ENCODE measurements around the gene GRIP1.

The GRIP1 gene

DNA sequence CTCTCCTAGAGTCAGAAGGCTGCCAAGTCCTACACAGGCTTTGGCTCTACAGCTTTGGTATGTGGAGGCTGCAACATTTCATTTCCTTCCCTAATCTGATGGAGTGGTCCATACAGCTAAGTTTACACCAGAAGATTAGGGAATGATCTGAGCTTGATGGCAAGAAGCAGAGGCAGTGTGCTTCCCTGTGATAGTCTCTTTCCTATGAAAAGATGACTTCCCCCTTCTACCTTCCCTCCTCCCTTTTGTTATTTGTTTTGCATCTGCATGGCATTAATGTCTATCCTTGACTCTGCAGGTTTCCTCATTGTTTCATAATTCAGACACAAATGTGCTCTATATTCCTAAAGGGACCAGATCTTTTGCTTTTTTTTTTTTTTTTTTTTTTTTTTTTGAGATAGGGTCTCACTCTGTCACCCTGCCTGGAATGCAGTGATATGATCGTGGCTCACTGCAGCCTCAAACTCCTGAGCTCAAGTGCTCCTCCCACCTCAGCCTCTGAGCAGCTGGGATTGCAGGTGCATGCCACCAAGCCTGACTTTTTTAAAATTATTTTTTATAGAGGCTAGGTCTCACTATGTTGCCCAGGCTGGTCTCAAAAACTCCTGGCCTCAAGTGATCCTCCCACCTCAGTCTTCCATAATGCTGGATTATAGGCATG lies 76.3 kb downstream of the GRIP1 start:
- in situ Hi-C loops (cut with HindIII; ENCODE audit: low sequenced_read_pairs), result no loop called here

DNA sequence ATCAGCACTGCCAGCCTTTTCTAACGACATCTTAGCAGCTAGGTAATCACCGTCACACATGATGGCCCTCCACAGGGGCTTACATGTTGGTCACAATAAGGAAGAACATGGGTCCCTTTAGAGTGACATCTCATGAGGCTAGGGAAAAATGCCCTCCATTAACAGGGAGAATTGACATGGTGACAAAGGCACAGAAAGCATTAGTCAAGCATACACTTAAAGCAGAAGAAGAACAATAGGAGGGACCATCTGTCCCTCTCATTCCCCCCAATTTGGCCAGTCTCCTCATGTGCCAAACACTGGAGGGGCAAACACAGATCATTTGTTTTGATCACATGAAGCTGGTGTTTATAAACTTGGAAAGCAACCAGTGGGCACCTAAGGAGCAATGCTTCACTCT lies 78.0 kb downstream of the GRIP1 start:
- in situ Hi-C loops (cut with HindIII; ENCODE audit: low sequenced_read_pairs), result no loop called here

DNA sequence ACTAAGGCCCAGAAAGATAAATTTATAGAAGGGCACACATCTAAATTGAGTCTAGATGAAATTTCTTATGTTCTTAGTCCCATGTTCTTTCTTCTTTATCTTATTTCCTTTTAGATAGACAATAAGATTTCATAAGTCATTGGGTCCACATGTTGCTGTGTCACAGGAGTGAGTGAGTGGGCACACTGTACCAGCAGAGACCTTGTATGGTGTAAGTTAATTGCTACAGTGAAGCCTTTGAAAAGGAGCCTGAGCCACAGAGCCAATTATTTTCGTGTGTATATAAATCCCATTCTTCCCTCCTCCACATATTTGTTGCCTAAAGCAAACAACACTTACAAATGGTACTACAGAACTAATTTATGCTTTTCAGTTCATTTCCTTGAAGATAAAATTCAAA lies 79.1 kb downstream of the GRIP1 start:
- in situ Hi-C loops (cut with HindIII; ENCODE audit: low sequenced_read_pairs), result no loop called here

DNA sequence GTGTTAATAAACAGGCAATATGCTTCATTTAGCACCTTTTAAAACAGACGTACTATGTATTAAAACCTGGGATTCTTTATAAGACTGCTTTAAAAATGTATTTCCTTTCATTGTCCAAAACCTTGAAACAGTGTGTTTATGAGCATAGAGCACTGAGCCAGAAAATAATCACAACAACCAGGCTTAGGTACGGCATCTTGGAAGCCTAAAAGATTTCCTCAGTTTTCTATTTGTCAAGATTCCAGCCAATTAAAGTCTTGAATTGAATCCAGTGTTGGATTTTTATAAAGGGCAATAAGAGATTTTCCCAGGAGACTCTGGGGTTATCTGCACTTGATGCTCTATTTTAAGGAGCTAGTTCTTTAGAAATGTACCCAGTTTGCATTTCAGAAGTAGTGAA lies 80.3 kb downstream of the GRIP1 start:
- in situ Hi-C loops (cut with HindIII; ENCODE audit: low sequenced_read_pairs), result no loop called here

DNA sequence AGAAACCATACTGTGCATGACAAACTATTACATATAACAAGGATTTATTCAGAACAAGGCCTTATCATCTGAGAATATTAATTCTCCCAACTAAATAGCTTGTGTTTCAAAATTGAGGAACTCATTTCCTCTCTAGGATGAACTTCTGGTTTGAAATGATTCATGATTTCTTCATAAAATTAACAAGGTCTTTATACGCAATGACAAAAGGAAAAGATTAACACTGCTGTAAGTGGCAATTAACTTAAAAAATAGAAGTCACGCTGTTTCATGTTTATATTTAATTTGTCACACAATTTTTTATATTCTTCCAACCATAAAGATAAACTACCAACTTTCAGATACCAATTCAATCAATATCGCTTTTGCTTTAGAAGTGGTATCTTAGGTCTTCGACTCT lies 80.8 kb downstream of the GRIP1 start:
- in situ Hi-C loops (cut with HindIII; ENCODE audit: low sequenced_read_pairs), result no loop called here

DNA sequence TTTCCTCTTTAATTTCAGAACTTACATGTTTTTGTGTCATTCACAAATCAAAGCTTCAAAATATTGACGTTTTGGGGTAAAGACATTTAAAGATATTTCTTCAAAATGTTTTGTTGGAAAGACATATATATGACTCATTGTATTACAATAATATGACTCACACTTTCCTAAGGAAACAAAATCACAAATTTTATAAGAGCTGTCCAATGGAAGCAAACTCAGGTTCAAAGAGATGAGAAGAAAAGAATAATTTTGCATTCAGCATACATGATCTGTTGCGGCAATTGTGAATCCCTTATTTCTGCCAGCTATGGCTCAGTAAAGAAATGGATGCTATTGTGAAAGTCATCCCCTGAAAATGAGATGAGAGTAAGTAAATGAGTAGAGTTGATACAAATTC lies 82.7 kb downstream of the GRIP1 start:
- in situ Hi-C loops (cut with HindIII; ENCODE audit: low sequenced_read_pairs), result no loop called here

DNA sequence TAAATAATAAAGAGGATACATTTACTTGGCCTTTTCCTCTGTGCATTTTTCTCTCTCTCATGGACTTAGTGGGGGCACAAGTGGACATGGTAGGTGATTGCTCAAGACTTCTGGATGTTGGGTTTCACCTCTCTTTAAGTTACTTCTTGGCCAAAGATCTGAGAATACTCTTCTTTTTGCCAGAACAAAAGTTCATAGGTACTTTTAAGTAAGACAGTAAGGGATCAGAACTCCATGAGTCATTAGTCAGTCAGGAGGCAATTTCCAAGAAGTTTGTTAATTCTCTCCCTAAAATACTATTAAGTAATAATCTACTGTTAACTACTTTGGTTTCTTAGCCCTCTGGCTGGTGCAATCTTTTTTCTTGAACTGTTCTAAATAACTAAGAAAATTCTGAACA lies 84.2 kb downstream of the GRIP1 start:
- in situ Hi-C loops (cut with HindIII; ENCODE audit: low sequenced_read_pairs), result no loop called here

DNA sequence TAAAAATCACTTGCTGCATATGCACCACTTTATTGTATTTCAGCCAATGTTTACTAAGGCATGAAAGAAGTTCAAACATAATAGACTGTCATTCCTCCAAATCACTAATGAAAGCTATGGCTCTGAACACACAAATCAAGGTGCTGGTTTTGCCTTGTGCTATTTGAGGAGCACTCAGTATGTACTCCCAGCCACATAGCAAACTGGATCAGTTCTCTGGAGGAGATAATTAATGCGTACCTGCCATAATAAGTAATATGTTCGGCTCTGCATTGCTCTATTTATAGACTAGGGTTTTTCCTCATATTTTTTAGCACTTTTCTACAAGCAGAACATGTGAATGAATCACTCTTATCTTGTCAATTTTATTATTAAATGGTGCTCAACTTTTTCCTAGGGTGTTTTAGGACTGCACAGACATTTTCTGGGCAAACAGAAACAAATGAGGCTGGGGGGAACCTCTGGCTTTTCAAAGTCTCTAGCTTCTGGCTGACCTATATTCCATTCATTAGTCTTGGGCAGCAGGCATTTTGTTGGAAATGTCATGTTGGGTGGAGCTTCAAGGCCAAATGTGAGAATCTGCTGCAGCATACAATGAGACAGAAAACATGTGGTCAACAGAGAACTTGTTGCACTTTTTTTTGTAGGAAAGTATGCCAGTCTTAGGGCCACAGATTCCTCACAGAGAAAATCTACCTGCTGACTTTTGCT lies 88.4 kb downstream of the GRIP1 start:
- in situ Hi-C loops (cut with HindIII; ENCODE audit: low sequenced_read_pairs), result no loop called here

DNA sequence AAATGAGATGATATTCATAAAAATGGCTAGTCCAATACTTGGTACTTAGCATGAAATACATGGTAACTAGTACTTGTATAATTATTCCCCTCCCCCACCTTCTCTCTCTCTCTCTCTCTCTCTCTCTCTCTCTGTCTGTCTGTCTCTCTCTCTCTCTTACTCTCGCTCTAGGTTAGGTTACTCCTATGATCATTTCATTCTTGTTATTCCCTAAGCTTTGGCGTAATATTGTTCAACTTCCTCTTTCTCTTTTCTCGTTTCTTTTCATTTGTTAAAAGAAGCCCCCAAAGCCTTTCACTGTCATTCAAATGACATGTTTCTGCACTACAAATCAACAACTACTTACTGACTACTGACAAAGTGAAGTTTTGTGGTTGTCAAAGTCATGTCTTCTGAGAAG lies 89.8 kb downstream of the GRIP1 start:
- in situ Hi-C loops (cut with HindIII; ENCODE audit: low sequenced_read_pairs), result no loop called here

DNA sequence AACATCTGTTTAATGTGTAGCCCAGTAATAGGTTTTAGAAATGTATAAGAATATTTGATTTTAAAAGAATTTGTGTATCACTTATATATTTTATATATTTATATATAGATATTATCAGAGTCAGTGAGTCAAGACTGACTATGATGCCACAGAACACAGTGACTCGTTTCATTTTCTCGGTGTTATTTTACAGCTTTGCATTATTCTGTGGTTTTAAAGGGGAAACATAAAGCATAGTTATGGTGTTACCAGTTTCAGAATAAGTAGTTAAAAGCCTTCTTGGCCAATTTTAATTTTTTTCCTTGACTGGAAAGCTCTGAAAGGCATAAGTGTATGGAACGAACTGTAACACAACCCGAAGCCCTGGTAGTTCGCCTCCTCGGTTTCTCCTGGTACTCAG lies 91.0 kb downstream of the GRIP1 start:
- in situ Hi-C loops (cut with HindIII; ENCODE audit: low sequenced_read_pairs), result no loop called here

DNA sequence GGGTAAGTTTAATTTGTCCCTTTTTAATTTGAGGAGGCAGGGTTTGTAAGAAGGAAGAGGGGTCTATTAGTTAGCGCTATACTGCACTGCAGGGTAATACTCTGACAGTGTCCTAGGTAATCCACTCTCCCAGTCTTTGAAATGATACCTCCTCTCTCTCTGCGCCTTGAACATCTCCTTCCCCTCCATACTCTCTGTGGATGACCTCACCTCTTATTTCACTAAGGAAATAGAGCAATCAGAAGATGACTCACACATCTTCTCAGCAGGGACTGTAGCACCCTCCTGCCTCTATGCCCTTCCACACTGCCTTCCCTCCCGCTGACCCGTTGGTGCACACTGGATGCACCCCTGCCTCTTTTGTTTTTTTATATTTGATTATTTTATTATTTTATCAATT lies 94.2 kb downstream of the GRIP1 start:
- in situ Hi-C loops (cut with HindIII; ENCODE audit: low sequenced_read_pairs), result no loop called here

DNA sequence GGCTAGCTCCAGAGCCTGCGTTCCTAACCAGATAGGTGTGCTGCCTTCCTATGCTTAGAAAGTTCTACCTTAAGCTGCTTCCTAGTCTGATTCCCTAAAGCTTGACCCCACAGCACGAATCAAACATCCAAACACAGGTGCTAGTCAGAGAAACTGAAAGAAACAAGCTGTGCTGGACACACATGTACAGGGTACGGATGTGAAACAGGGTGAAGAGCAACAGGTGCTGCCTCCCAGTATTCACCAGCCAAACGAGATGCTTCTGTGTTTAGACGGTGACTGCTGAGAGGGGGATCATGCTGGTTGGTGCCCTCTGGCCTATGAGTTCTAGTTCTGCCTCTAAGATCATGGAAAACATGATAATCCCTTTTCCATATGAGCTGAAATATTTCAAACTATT lies 105.3 kb downstream of the GRIP1 start:
- in situ Hi-C loops (cut with HindIII; ENCODE audit: low sequenced_read_pairs), result no loop called here

DNA sequence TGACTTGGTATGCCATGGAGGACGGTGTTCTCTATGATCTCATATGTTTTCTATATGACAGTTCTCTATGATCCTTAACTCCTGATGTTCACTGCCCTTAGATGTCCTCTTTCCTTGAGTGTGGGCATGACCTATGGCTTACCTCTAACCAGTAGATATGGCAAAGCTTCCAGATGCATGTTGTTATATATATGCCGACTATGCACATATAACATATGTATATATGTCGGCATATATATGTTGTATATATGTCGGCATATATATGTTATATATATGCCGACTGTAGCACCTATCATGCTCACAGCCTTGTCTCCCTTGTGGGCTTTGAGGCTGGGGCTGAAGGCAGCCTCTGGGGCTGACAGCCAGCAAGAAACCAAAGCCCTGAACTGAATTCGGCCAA lies 106.0 kb downstream of the GRIP1 start:
- in situ Hi-C loops (cut with HindIII; ENCODE audit: low sequenced_read_pairs), result no loop called here

DNA sequence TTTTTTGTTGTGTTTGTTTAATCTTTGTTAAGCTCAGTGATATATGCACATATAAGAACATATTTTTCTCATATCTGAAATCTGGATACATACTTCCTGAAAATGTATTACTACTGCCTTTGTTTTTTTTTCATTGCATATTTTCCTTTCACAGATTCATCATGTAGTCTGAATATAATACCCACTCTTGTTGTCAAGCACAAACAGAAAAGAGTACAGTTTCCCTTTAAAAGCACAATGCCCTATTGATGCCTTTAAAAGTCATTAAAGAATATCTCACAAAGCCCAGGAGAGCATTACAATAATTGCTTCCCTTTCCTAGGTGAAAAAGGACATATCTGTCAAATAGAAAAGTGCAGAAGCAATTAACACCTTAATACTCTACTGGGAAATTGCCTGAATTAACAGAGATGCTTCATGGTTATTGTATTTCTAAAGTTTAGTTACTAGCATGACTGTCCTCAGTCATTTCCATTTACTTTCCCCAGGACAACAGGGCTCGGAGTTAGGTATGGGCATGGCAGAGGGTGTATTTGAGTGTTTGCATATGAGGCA lies 107.4 kb downstream of the GRIP1 start:
- in situ Hi-C loops (cut with HindIII; ENCODE audit: low sequenced_read_pairs), result no loop called here

DNA sequence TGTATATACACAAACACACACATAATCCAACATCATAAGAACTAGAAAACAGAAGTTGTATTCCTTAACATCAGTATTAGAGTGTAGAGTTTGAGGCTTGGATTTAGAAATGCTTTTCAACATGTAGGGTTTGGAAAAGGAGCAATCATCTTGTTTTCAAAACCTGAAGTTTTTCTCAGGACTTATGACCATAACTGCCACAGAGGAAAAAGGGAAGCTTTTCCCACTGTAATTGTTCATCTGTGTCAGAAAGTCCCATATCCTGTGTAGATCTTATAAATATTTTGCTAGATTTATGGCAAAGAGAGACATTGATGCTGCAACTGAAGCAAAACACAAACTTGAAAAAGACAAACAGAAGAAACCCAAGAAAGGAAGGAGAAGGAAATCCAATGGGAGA lies 115.7 kb downstream of the GRIP1 start:
- in situ Hi-C loops (cut with HindIII; ENCODE audit: low sequenced_read_pairs), result no loop called here

DNA sequence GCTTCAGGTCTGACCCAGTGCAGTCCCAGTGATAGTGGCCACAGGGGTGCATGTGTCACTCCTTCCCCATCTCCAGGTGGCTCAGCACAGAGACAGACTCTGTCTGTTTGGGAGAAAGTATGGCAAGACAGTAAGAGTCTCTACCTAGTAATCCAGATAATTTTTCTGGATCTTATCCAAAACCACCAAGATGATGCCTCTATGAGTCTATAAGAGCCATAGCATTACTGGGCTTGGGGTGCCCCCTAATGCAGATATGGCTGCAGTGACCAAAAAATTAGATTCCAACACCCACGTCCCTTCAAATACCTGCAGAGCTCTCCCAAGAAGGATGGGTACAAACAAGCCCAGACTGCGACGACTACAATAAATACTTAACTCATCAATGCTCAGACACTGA lies 123.8 kb downstream of the GRIP1 start:
- in situ Hi-C loops (cut with HindIII; ENCODE audit: low sequenced_read_pairs), result no loop called here

DNA sequence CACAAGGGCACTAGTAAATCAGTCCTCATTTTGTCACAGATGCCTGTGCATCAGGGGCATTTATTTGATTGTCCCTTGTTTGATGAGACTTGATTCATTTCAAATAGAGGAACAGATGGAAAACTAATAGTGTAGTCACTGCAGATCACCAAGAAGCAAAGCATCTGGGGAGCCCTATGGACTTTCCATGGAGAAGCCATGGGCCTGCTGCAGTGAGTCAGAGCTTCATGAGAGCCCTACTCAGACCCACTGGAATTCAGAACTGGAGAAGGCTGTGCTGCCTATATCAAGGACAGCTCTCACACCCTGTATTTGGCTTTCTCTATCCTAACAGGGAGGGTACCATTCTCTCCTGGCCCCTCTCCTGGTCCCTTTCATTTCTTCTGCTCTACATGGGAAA lies 126.2 kb downstream of the GRIP1 start:
- in situ Hi-C loops (cut with HindIII; ENCODE audit: low sequenced_read_pairs), result no loop called here

DNA sequence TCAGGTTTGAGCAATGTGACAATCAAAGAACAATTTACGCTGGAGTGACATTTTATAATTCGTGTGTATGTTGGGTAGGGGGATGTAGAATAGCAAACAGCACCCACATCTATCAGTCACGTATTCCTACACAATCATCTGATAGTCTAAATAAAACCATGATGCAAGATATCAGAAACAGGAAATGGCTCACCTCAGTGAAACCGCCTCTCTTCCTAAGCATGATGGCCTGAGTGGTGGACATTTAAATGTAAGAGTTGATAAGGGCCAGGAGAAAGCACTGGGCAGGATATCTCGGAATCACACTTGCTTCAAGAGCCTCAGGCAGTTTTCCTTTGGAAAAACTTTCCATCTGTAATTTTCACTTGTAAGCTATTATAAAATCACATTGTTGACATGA lies 128.2 kb downstream of the GRIP1 start:
- in situ Hi-C loops (cut with HindIII; ENCODE audit: low sequenced_read_pairs), result no loop called here

DNA sequence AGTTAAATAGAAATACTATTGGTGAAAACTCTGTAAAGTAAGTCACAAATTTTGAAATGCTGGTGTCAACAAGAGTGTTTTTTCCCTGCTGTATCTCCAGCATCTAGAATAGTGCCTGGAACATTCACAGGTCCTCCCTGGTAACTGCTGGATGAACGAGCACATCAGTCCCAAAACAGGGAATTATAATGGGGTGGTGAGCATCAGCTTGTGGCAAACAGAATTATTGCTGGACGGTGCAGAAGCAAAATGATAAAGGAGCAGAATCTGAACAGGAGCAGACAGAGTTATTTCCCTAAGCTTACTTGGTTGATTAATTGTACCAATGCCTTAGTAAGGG lies 129.9 kb downstream of the GRIP1 start:
- in situ Hi-C loops (cut with HindIII; ENCODE audit: low sequenced_read_pairs), result no loop called here

DNA sequence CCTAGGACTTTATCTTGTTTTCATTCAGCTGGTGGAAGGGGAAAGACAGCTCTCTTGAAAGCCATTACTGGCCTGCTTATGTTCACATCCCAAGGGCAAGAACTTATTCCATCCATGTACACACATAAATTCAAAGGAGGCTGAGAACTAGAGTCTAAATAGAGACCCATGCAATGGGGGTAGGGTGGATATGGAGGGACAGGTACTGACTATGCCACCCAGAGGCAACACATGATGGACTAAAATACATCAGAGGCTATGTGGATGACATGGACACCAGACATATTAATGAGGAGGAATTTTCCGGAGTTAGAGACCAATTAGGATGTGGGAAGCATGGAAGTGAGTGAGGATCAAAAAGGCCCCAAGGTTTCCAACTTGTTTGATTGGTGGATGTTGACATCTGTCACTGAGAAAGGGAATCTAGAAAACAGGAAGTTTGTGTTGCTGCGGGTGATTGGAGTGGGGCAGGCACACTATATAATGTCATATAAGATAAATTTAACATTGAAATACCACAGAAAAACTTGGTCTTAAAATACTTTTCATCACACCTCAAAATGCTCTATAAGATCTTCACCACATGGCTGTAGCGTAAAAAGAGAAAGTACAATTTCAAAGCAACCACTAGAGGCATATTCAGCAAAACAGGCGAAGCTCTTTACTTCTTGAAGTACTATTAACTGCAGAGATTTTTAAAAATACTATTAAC lies 130.4 kb downstream of the GRIP1 start:
- in situ Hi-C loops (cut with HindIII; ENCODE audit: low sequenced_read_pairs), result no loop called here

DNA sequence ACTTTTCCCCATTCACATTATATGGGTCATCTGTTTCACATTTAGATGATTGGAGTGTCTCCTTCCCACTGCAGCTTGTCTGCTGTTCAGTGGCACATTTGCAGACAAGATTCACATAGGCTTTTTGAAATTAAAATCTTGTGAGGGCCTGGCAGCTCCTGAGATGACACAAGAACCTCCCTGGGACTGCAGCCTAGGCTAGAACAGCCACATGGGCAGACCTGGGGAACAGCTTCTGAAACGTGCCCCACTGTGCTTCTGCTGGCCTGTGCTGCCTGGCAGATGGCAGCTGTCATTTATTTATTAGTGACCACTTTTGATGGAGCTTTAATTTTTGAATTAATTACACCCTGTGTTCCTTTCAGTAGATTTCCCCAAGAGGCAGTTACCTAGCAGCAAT lies 137.4 kb downstream of the GRIP1 start:
- in situ Hi-C loops (cut with HindIII; ENCODE audit: low sequenced_read_pairs), result no loop called here

DNA sequence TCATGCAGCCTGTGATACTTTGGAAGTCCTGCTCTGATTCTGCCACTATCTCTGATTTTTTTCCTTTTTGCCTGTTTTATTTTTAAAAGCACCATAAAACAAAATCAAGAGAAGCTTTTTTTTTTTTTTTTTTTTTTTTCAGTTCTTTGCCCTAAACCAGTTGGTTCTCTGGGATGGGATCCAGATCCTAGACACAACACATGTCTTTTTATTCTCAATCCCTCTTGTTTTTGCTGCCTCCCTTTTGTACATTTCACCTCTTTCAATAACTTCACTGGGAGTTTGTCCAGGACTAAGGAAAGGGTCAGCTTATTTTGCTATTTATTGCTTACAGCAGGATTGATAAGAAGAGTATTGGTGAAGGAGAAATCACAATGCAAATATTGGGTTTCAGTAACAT lies 139.4 kb downstream of the GRIP1 start:
- in situ Hi-C loops (cut with HindIII; ENCODE audit: low sequenced_read_pairs), result no loop called here
